GM12875 (cell line): Measurements from ENCODE around the gene ACP4.

Experiments used
- H3K4me3 ChIP-seq: one replicate; pipeline ENCODE4 v1.5.1; 2011; ENCODE audit warnings: low read depth, low read length, control low read depth
- CTCF ChIP-seq: IDR thresholded peaks from 2 replicates; pipeline ENCODE4 v1.5.1; 2011; ENCODE audit warnings: low read depth, mild to moderate bottlenecking, control low read depth, inconsistent platforms, low read length, moderate library complexity, borderline replicate concordance; ENCODE audit not compliant: insufficient read depth

Gene ACP4

GRCh38 chr19:50817941-50818858 lies 28.0 kb downstream of the ACP4 start:
- peak overlapping the region; percentile 86 for H3K4me3 ChIP-seq
- TF ChIP-seq CTCF = no peak

- TF ChIP-seq CTCF = no peak
- H3K4me3 ChIP-seq = peak overlapping the region; percentile 33
Measured at GRCh38 chr19:50818859-50819472, 28.8 kb downstream of the ACP4 start.

- no peak for TF ChIP-seq CTCF
- peak overlapping the region; percentile 33 for H3K4me3 ChIP-seq
Measured at GRCh38 chr19:50819636-50820035, 29.4 kb downstream of the ACP4 start.

- no peak for TF ChIP-seq CTCF
- peak overlapping the region; percentile 33 for H3K4me3 ChIP-seq
Measured at GRCh38 chr19:50820086-50820485, 29.9 kb downstream of the ACP4 start.

GRCh38 chr19:50820549-50821247 lies 30.5 kb downstream of the ACP4 start:
- H3K4me3 ChIP-seq = peak overlapping the region; percentile 15
- TF ChIP-seq CTCF = no peak

GRCh38 chr19:50821248-50821612 lies 31.0 kb downstream of the ACP4 start:
- no peak overlapping the region for H3K4me3 ChIP-seq
- TF ChIP-seq CTCF = no peak

- H3K4me3 ChIP-seq = no peak overlapping the region
Measured at GRCh38 chr19:50821622-50822021, 31.4 kb downstream of the ACP4 start.

More at GRCh38 chr19:50821622-50822021, 31.4 kb downstream of the ACP4 start:
- TF ChIP-seq CTCF = no peak
